CD4-positive, alpha-beta T cell treated with Interleukin-6 for 4 hours (primary cell): Measurements from ENCODE around the gene TTLL1.

ENCODE experiments used
- DNase-seq: peaks from one replicate; pipeline ENCODE4 v3.0.0-alpha.2; 2020; ENCODE audit warnings: mixed read lengths

The TTLL1 gene

GRCh38 chr22:43088984-43089717, at the start of gene TTLL1:
Gene TTLL1, minus strand, starts transcription at chr22:43089391. Its CDS starts 13,805 bp downstream, at chr22:43075586.
- peak; percentile 92 for DNase-seq

GRCh38 chr22:43136801-43137200, 47.6 kb upstream of the TTLL1 start:
- DNase-seq = no peak

GRCh38 chr22:43136255-43136654, 47.1 kb upstream of the TTLL1 start:
- peak; percentile 58 for DNase-seq

- no peak for DNase-seq
These were observed 46.4 kb upstream of the TTLL1 start for GRCh38 chr22:43135565-43135964.

GRCh38 chr22:43134553-43134952, 45.4 kb upstream of the TTLL1 start:
- no peak for DNase-seq

GRCh38 chr22:43133401-43133800, 44.2 kb upstream of the TTLL1 start:
- DNase-seq = no peak

- no peak for DNase-seq
These were observed 42.7 kb upstream of the TTLL1 start for GRCh38 chr22:43131773-43132501.

GRCh38 chr22:43129426-43130425, 40.5 kb upstream of the TTLL1 start:
- no peak for DNase-seq

GRCh38 chr22:43128928-43129424, 39.8 kb upstream of the TTLL1 start:
- DNase-seq = no peak

- DNase-seq = no peak
These were observed 38.9 kb upstream of the TTLL1 start for GRCh38 chr22:43128116-43128515.

GRCh38 chr22:43127166-43127908, 38.1 kb upstream of the TTLL1 start:
- no peak for DNase-seq

GRCh38 chr22:43126501-43127165, 37.4 kb upstream of the TTLL1 start:
- DNase-seq = no peak

GRCh38 chr22:43118953-43119458, 29.8 kb upstream of the TTLL1 start:
- no peak for DNase-seq

GRCh38 chr22:43118024-43118849, 29.0 kb upstream of the TTLL1 start:
- no peak for DNase-seq

- no peak for DNase-seq
These were observed 27.7 kb upstream of the TTLL1 start for GRCh38 chr22:43116932-43117331.

- no peak for DNase-seq
These were observed 25.8 kb upstream of the TTLL1 start for GRCh38 chr22:43114958-43115357.

GRCh38 chr22:43113526-43114251, 24.5 kb upstream of the TTLL1 start:
- no peak for DNase-seq

- DNase-seq = peak; percentile 69
These were observed 21.9 kb upstream of the TTLL1 start for GRCh38 chr22:43110927-43111623.

- DNase-seq = peak; percentile 62
These were observed 21.3 kb upstream of the TTLL1 start, which contains the start of gene BIK for GRCh38 chr22:43110444-43110926. Gene BIK, plus strand, starts transcription at chr22:43110750. Its CDS starts 13,273 bp downstream, at chr22:43124023.
